ENCODE results near the gene A1BG. TPM values are rescaled to one million over a fixed set of nuclear protein-coding genes. Genes with fewer than 3 reads are reported as not detected.

Gene A1BG
- total RNA-seq, 1 experiment from 2014 or later = 20.3 TPM

DNA sequence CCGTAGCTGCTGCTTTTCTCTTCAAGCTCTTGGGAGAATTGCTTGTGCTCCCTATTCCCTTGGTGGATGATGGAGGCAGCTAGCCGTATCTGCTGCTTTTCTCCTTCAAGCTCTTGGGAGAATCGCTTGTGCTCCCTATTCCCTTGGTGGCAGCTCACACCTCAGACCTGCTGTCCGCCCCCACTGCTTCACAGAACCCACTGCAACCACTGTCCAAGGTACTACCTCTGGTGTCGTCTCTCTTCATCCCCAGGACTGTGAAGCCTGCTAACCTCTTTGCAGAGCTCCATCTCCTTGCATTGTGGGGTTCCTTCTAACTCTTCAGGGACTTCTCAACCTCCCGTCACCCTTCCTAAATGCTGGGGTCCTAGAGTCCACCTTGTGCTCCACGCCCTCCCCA is 52.7 kb downstream of the A1BG start:
- no peak for DNase-seq (ENCODE audit: low read depth)

- no peak for DNase-seq (ENCODE audit: low read depth)
Observed at GRCh38 chr19:58296104-58296503, 57.2 kb downstream of the A1BG start.

Small RNA genes lying within 50 kb of the gene (small RNA-seq; reads per million reads assigned to genes)
- gene MIR4754 = not detected
- not detected for gene MIR6806
- not detected for gene RNA5SP473

Other genes with a start within 250 kb of the A1BG start
- gene ZNF329, start 202.7 kb downstream of the A1BG start, total RNA-seq (2014; rRNA removed; shearing (Covaris generic)) = 7.1 and 9.0 TPM in 2 replicates
- 27.6 and 28.4 TPM in 2 replicates for gene ZNF274, start 170.4 kb downstream of the A1BG start, total RNA-seq (2014; rRNA removed; shearing (Covaris generic))
- gene ZNF544, start 124.6 kb downstream of the A1BG start, total RNA-seq (2014; rRNA removed; shearing (Covaris generic)) = 36.6 and 62.3 TPM in 2 replicates
- 3.1 TPM in 2 replicates for gene ZNF8, start 74.5 kb downstream of the A1BG start, total RNA-seq (2014; rRNA removed; shearing (Covaris generic))
- 78.6 and 105 TPM in 2 replicates for gene ERVK3-1, start 48.1 kb downstream of the A1BG start, total RNA-seq (2014; rRNA removed; shearing (Covaris generic))
- 3.7 and 5.2 TPM in 2 replicates for gene ZSCAN22, start 26.5 kb downstream of the A1BG start, total RNA-seq (2014; rRNA removed; shearing (Covaris generic))
- gene ZNF497, start 9.3 kb upstream of the A1BG start, total RNA-seq (2014; rRNA removed; shearing (Covaris generic)) = 0.67 and 2.1 TPM in 2 replicates
- gene ZNF837, start 27.5 kb upstream of the A1BG start, total RNA-seq (2014; rRNA removed; shearing (Covaris generic)) = 0.08 and 1.4 TPM in 2 replicates
- 3,183 and 4,090 TPM in 2 replicates for gene RPS5, start 33.8 kb upstream of the A1BG start, total RNA-seq (2014; rRNA removed; shearing (Covaris generic))
- gene RNF225, start 42.2 kb upstream of the A1BG start, total RNA-seq (2014; rRNA removed; shearing (Covaris generic)) = 0.24 TPM in 1 of 2 replicates, not detected in the other
- gene ZNF584, start 55.2 kb upstream of the A1BG start, total RNA-seq (2014; rRNA removed; shearing (Covaris generic)) = 27.4 and 33.4 TPM in 2 replicates
- 3.5 and 4.3 TPM in 2 replicates for gene ZNF132, start 86.7 kb upstream of the A1BG start, total RNA-seq (2014; rRNA removed; shearing (Covaris generic))
- 17.6 and 19.1 TPM in 2 replicates for gene ZNF324B, start 98.1 kb upstream of the A1BG start, total RNA-seq (2014; rRNA removed; shearing (Covaris generic))
- gene ZNF324, start 113.6 kb upstream of the A1BG start, total RNA-seq (2014; rRNA removed; shearing (Covaris generic)) = 13.5 and 17.2 TPM in 2 replicates
- gene ZNF446, start 122.9 kb upstream of the A1BG start, total RNA-seq (2014; rRNA removed; shearing (Covaris generic)) = 9.7 and 13.2 TPM in 2 replicates
- 26.3 and 28.9 TPM in 2 replicates for gene SLC27A5, start 158.5 kb upstream of the A1BG start, total RNA-seq (2014; rRNA removed; shearing (Covaris generic))
- gene ZBTB45, start 166.3 kb upstream of the A1BG start, total RNA-seq (2014; rRNA removed; shearing (Covaris generic)) = 9.2 and 12.5 TPM in 2 replicates
- gene TRIM28, start 190.6 kb upstream of the A1BG start, total RNA-seq (2014; rRNA removed; shearing (Covaris generic)) = 1,553 and 2,010 TPM in 2 replicates
- 98.7 and 107 TPM in 2 replicates for gene CHMP2A, start 201.6 kb upstream of the A1BG start, total RNA-seq (2014; rRNA removed; shearing (Covaris generic))
- gene UBE2M, start 205.1 kb upstream of the A1BG start, total RNA-seq (2014; rRNA removed; shearing (Covaris generic)) = 229 and 237 TPM in 2 replicates
- gene MZF1, start 219.8 kb upstream of the A1BG start, total RNA-seq (2014; rRNA removed; shearing (Covaris generic)) = 13.5 and 15.5 TPM in 2 replicates

All from HT1080 (cell line).